Progenitor cell of endocrine pancreas (in vitro differentiated cells): ENCODE measurements around the gene FARSA. TPM values are rescaled to one million over a fixed set of nuclear protein-coding genes. Genes with fewer than 3 reads are reported as not detected.
A peak's percentile ranks its signal among the peaks of the same experiment; 100 is the strongest.
"Not testable (repeated sequence)": the region's sequence is repeated elsewhere in the genome, so short reads cannot be mapped to it uniquely, and the experiment has no call there.

Experiments used
- DNase-seq: peaks from one replicate; pipeline ENCODE4 v3.0.0; 2021; ENCODE audit warnings: low spot score; ENCODE audit not compliant: unreplicated experiment
- H3K27ac Mint-ChIP-seq: 2 replicates; pipeline ENCODE4 v1.8.0; 2021; ENCODE audit warnings: mild to moderate bottlenecking, moderate library complexity, mixed read lengths
- H3K27me3 Mint-ChIP-seq: 2 replicates; pipeline ENCODE4 v1.8.0; 2021; ENCODE audit warnings: mixed read lengths
- H3K36me3 Mint-ChIP-seq: 2 replicates; pipeline ENCODE4 v1.8.0; 2022; ENCODE audit warnings: mixed read lengths; ENCODE audit not compliant: insufficient read depth
- H3K4me1 Mint-ChIP-seq: 2 replicates; pipeline ENCODE4 v1.8.0; 2021; ENCODE audit warnings: low read depth, mixed read lengths
- H3K4me3 Mint-ChIP-seq: 2 replicates; pipeline ENCODE4 v1.8.0; 2021; ENCODE audit warnings: low read depth, mild to moderate bottlenecking, moderate library complexity, mixed read lengths
- H3K9me3 Mint-ChIP-seq: 2 replicates; pipeline ENCODE4 v1.8.0; 2021; ENCODE audit warnings: low read depth, mixed read lengths
- CTCF ChIP-seq: fragments of 200-600 bp; sonication (generic); IDR thresholded peaks from one replicate; pipeline ENCODE4 v1.5.0; 2021; ENCODE audit warnings: antibody characterized with exemption, mild to moderate bottlenecking; ENCODE audit not compliant: unreplicated experiment
- total RNA-seq: library from RNA; stranded (reverse); gene quantifications from 2 replicates; pipeline ENCODE4 v1.2.1, GENCODE V29; 2021

The FARSA gene
- total RNA-seq, 1 donor from 2014 or later, result 63.3 TPM

- peaks cover 4% of the 10 kb centered on the region for H3K4me1 Mint-ChIP-seq
- DNase-seq, result no peak
- H3K27ac Mint-ChIP-seq, result peak overlapping the region; percentile 85
- no peak overlapping the region for H3K4me3 Mint-ChIP-seq
- TF ChIP-seq CTCF, result no peak
- H3K27me3 Mint-ChIP-seq, result no peaks in the 10 kb centered on the region
- no peaks in the 10 kb centered on the region for H3K9me3 Mint-ChIP-seq
- peaks cover 14% of the 10 kb centered on the region for H3K36me3 Mint-ChIP-seq
Measured at GRCh38 chr19:12921047-12921446, 12.5 kb downstream of the FARSA start.

- Mint-ChIP-seq H3K9me3 (no peaks in the 10 kb centered on the region), H3K4me3 (peak overlapping the region; percentile 52), H3K36me3 (peaks cover 8% of the 10 kb centered on the region), H3K4me1 (peaks cover 11% of the 10 kb centered on the region), H3K27me3 (no peaks in the 10 kb centered on the region), H3K27ac (peak overlapping the region; percentile 94)
- TF ChIP-seq CTCF, result no peak
- no peak for DNase-seq
Measured at GRCh38 chr19:12918253-12918652, 15.3 kb downstream of the FARSA start.

DNA sequence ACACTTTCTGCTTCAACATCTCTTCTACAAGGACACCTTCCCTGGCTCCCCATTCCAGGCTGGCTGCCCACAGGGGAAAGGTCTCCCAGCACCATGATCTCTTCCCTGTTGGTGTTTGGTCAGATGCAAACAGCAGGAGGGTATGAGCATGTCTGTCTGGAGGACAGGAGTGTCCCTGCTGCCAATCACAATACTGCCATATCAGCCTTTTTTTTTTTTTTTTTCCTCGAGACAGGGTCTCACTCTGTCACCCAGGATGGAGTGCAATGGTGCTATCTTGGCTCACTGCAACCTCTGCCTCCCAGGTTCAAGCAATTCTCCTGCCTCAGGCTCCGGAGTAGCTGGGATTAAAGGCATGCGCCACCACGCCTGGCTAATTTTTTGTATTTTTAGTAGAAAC is 17.7 kb downstream of the FARSA start:
- H3K4me1 Mint-ChIP-seq, result peaks cover 24% of the 10 kb centered on the region
- not testable (repeated sequence) for H3K36me3 Mint-ChIP-seq, H3K9me3 Mint-ChIP-seq, H3K4me3 Mint-ChIP-seq, H3K27ac Mint-ChIP-seq, DNase-seq, H3K27me3 Mint-ChIP-seq

GRCh38 chr19:12913851-12914690 is 19.4 kb downstream of the FARSA start:
- no peak for TF ChIP-seq CTCF
- Mint-ChIP-seq H3K4me3 (peak overlapping the region; percentile 57), H3K4me1 (peaks cover 20% of the 10 kb centered on the region), H3K36me3 (no peaks in the 10 kb centered on the region), H3K27ac (peak overlapping the region; percentile 97), H3K9me3 (no peaks in the 10 kb centered on the region), H3K27me3 (no peaks in the 10 kb centered on the region)
- no peak for DNase-seq

DNA sequence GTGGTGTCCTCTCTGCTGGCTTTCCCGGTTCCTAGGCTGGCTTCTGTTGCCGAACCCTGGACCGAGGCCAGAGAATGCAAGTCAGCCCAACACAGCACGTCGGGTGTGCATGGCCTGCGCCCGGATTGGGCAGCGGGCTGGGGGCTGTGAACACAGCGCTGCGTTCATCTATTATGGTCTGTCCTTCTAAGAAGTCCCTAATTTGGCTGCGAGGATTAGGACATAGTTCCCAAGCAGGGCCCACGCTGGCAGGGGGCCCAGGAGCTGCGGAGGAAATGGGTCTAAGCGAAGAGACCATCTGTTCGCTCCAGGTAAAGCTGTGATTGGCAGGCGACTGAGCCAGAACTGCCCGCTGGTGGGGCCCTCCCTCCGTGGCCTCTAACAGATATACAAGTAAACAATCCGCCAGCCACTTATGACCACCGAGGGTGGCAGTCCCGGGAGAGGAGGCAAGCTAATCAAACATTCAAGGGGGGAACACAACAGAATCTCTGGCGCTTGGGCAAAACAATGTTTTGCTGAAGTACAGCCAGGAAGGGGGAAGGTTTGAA is 20.4 kb downstream of the FARSA start:
- no peak for DNase-seq
- Mint-ChIP-seq H3K4me3 (peak overlapping the region; percentile 57), H3K27ac (peak overlapping the region; percentile 97), H3K4me1 (peaks cover 20% of the 10 kb centered on the region), H3K9me3 (no peaks in the 10 kb centered on the region), H3K27me3 (no peaks in the 10 kb centered on the region), H3K36me3 (no peaks in the 10 kb centered on the region)
- TF ChIP-seq CTCF, result no peak
